GM12865 (cell line): ENCODE measurements around the gene CLASRP.
A peak's percentile ranks its signal among the peaks of the same experiment; 100 is the strongest.

ENCODE experiments used
- DNase-seq: peaks from one replicate; pipeline ENCODE4 v3.0.0; 2010; ENCODE audit warnings: low read depth
- H3K4me3 ChIP-seq: 2 replicates; pipeline ENCODE4 v1.5.1; 2011; ENCODE audit warnings: mild to moderate bottlenecking, low read depth, low read length, control low read depth
- CTCF ChIP-seq: IDR thresholded peaks from 2 replicates; pipeline ENCODE4 v1.5.1; 2011; ENCODE audit warnings: low read length, control low read depth, low read depth, inconsistent platforms; ENCODE audit not compliant: insufficient read depth; ENCODE audit errors: missing control alignments

CLASRP gene

DNA sequence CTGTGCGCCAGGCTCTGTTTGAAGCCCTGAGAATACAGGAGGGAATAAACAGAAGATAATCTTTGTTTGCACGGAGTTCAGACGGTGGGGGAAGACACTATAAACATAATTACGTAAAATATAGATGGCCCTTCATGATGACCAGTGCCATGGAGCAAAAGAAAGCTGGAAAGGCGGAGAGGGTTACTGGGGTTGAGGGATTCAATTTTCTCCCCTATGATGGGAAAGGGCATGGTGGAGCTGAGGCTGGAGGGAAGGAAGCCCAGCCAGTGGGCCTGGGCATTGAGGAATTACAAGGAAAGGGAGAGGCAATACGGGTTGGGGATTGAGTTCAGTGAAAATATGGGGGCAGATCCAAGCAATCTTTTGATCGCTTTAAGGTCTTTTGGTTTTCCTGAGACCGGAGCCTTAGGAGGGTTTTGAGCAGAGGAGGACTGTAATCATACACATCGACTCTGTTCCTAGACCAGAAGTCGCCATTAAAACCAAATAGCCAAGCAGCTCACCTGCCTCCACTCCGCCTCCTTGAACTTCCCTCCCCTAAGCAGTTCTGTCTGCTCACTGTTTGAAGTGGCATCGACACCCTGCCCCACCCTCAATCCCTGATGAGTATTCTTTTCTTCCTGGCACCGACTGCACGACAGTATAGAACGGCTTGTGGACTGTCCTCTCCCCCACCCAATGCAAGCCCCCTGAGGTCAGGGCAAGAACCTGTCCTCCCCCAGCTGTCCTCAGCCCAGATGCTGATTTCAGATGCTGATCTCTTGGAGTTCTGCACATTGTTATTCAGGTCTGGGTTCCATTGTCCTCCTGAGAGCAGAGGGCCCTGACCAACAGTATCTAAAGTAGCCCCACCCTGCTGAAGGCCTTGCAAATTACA is 38.2 kb downstream of the CLASRP start:
- H3K4me3 ChIP-seq: peak overlapping the region; percentile 97
- no peak for DNase-seq
- TF ChIP-seq CTCF: no peak

GRCh38 chr19:45078390-45079062 is 39.7 kb downstream of the CLASRP start:
- H3K4me3 ChIP-seq: peak overlapping the region; percentile 74
- no peak for TF ChIP-seq CTCF
- DNase-seq: no peak

- TF ChIP-seq CTCF: peak; percentile 23
- DNase-seq: peak; percentile 92
- H3K4me3 ChIP-seq: peak within 1 kb of the TSS; percentile 74
These were observed 40.4 kb downstream of the CLASRP start, which contains the start of gene GEMIN7 for GRCh38 chr19:45079063-45079910. TSS of gene GEMIN7 (plus strand) at chr19:45079260. CDS start at chr19:45090115, 10,855 bp downstream.

DNA sequence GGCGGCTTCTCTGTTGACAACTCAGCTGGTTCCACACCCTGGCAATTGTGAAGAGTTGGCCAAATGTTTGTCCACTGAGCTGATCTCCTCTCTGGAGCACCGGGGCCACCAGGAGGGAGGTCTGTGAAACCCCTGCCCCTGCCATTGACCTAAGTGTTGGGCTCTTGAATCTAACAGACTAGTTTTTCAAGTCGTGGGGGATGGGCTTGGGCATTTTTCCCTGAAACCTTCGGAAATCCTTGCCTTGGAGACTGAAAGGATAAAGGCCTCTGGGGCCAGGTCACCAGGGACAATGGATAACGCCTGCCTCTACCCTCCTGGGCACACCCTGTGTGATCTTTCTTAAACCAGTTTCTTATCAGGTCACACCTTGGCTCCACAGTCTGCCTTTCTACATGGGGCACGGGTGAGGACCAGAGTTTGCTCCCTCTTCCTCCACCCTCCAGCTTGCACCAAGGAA is 41.1 kb downstream of the CLASRP start:
- peak overlapping the region; percentile 74 for H3K4me3 ChIP-seq
- no peak for DNase-seq
- TF ChIP-seq CTCF: no peak

- no peak for DNase-seq
- TF ChIP-seq CTCF: no peak
- H3K4me3 ChIP-seq: no peak overlapping the region
These were observed 43.3 kb downstream of the CLASRP start for GRCh38 chr19:45082170-45082569.

GRCh38 chr19:45086480-45086879 is 47.6 kb downstream of the CLASRP start:
- DNase-seq: no peak
- no peak overlapping the region for H3K4me3 ChIP-seq
- no peak for TF ChIP-seq CTCF
